Testis (tissue), 3 donors: Measurements from ENCODE around the gene SDHB. TPM values are rescaled to one million over a fixed set of nuclear protein-coding genes. Genes with fewer than 3 reads are reported as not detected.

ENCODE experiments used
- DNase-seq: peaks from one replicate; pipeline ENCODE4 v3.0.0-alpha.2; 2019
- H3K27ac ChIP-seq, 2 donors: fragments of 200-600 bp; sonication (generic); one replicate each; pipeline ENCODE4 v1.5.1; 2019
- H3K27me3 ChIP-seq: fragments of 200-600 bp; sonication (generic); one replicate; pipeline ENCODE4 v1.5.1; 2019
- H3K36me3 ChIP-seq: fragments of 200-600 bp; sonication (generic); one replicate; pipeline ENCODE4 v1.5.1; 2017; ENCODE audit warnings: low read depth; ENCODE audit errors: missing control alignments
- H3K4me1 ChIP-seq: fragments of 200-600 bp; sonication (generic); one replicate; pipeline ENCODE4 v1.5.1; 2019
- H3K4me3 ChIP-seq, 2 donors: fragments of 200-600 bp; sonication (generic); one replicate each; pipeline ENCODE4 v1.5.1; 2017 to 2019
- H3K9me3 ChIP-seq: fragments of 200-600 bp; sonication (generic); one replicate; pipeline ENCODE4 v1.5.1; 2017
- CTCF ChIP-seq, 3 experiments: fragments of 450-650 bp in 2 of 3; fragments of 200-600 bp in 1 of 3; sonication (generic) in 1 of 3; IDR thresholded peaks; one replicate each; pipeline ENCODE4 v1.5.1; 2016 to 2019; ENCODE audit warnings: antibody characterized with exemption in 3 of 3, mild to moderate bottlenecking in 2 of 3, moderate library complexity in 1 of 3
- POLR2A ChIP-seq: fragments of 450-650 bp; IDR thresholded peaks from one replicate; pipeline ENCODE4 v1.6.1; 2017; ENCODE audit warnings: antibody characterized with exemption, mild to moderate bottlenecking, moderate library complexity
- WGBS, 2 donors: methylation state at CpG; one replicate each; pipeline ENCODE4 v1.1.5; 2018; 5-methylcytosine and 5-hydroxymethylcytosine counted together
- intact Hi-C: fragments of 100-400 bp; cut with DNase I; formaldehyde crosslinking; loops from one replicate; pipeline ENCODE4 v1.15.1; 2023; ENCODE audit warnings: low total_unique reads
- polyA plus RNA-seq: library from polyadenylated mRNA; stranded (reverse); fragments of 350-450 nt; fragmentation: Illumina TruSeq; extraction: RNeasy Lipid Tissue Mini Kit (QIAGEN cat#74804); gene quantifications from one replicate; pipeline ENCODE4 v1.2.3, GENCODE V29; 2014; ENCODE audit warnings: low read depth, low replicate concordance; ENCODE audit not compliant: insufficient read depth
- total RNA-seq, 2 donors: library from RNA; depleted of rRNA; stranded (reverse); fragments of >200 nt; gene quantifications; one replicate each; pipeline ENCODE4 v1.2.3, GENCODE V29; 2016

Gene SDHB
- total and polyA plus RNA-seq, 3 donors from 2014 or later: 96.1 to 160 (median 107) TPM

GRCh38 chr1:17021896-17022295, 31.9 kb downstream of the SDHB start:
- Histone ChIP-seq H3K4me1 (no peaks in the 10 kb centered on the region), H3K4me3 (no peak overlapping the region), H3K27me3 (no peaks in the 10 kb centered on the region), H3K27ac (no peak overlapping the region), H3K36me3 (no peaks in the 10 kb centered on the region), H3K9me3 (no peaks in the 10 kb centered on the region)
- TF ChIP-seq CTCF (IDR thresholded peaks at IDR 0.05) (no peak), POLR2A (no peak)
- WGBS, 2 donors: 86 to 88% methylated on average over 10 of the region's 10 CpGs
- intact Hi-C loops: loop anchor here (10.0 kb wide), 1 partner anchor 67 kb away; no protein-coding TSS in a partner anchor
- no peak for DNase-seq

DNA sequence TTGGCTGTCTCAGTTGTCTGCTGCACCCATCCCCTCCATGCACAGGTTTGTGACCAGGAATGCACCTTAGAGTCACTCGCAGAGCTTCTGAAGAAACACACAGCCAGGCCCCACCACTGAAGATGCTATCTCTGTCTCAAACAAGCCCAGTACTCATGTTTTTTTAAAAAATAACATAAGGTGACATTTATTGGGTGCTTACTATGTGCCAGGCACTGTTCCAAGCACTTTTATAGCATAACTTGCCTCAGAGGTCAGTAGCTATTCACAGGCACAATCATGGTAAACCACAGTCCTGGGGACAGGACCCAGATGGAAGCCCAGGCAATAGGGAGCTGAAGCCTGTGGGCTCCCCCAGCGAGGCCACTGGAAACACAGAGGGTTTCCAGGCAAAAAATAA, 33.3 kb downstream of the SDHB start:
- H3K27me3 ChIP-seq: no peaks in the 10 kb centered on the region
- no peaks in the 10 kb centered on the region for H3K9me3 ChIP-seq
- intact Hi-C loops: loop anchor here (10.0 kb wide), 1 partner anchor 66 kb away; no protein-coding TSS in a partner anchor
- H3K27ac ChIP-seq: no peak overlapping the region
- no peak for DNase-seq
- 96 to 100% methylated on average over 2 of the region's 2 CpGs for WGBS, 2 donors
- no peaks in the 10 kb centered on the region for H3K4me1 ChIP-seq
- H3K4me3 ChIP-seq: no peak overlapping the region
- TF ChIP-seq POLR2A: no peak
- TF ChIP-seq CTCF (IDR thresholded peaks at IDR 0.05): no peak
- H3K36me3 ChIP-seq: no peaks in the 10 kb centered on the region

DNA sequence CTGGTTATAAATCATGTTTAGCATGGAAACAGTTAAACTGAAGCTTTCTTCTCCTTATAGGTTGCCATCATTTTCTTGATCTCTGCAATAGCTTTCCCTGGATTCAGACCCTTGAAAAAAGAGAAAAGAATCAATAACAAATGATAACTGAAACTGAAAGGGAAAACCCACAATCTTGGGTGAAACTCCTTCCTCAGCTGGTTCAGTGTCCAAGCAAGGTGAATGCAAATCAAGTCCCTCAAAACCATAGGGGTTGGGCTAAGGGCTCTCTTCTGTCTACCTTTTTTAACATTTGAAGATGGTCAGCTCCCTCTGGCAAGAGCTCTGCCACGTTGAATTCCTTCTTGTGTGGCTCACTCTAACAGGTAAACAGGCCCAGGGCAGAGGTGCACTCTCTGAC, 35.0 kb downstream of the SDHB start:
- H3K4me3 ChIP-seq: no peak overlapping the region
- H3K4me1 ChIP-seq: no peaks in the 10 kb centered on the region
- TF ChIP-seq POLR2A (no peak), CTCF (IDR thresholded peaks at IDR 0.05) (no peak)
- intact Hi-C loops: no loop called here
- no peaks in the 10 kb centered on the region for H3K36me3 ChIP-seq
- WGBS, 2 donors: 33 to 45% methylated on average over 1 of the region's 1 CpG
- H3K9me3 ChIP-seq: no peaks in the 10 kb centered on the region
- no peaks in the 10 kb centered on the region for H3K27me3 ChIP-seq
- no peak for DNase-seq
- H3K27ac ChIP-seq: no peak overlapping the region

DNA sequence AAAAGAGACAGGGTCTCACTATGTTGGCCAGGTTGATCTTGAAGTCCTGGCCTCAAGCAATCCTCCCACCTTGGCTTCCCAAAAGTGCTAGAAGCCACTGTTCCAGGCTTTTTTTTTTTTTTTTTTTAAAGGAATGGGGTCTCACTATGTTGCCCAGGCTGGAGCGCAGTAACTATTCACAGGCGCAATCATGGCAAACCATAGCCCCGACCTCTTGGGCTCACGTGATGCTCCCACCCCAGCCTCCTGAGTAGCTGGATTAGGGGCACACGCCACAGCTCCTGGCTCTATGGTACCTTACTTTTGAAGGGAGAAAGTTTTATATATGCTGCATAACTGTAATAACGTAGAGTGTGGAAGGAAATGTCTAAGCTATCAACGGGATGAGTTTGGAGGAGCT, 36.4 kb downstream of the SDHB start:
- Histone ChIP-seq H3K4me3 (no peak overlapping the region), H3K9me3 (no peaks in the 10 kb centered on the region), H3K27ac (no peak overlapping the region), H3K36me3 (no peaks in the 10 kb centered on the region), H3K4me1 (peaks cover 9% of the 10 kb centered on the region), H3K27me3 (no peaks in the 10 kb centered on the region)
- TF ChIP-seq POLR2A (no peak), CTCF (IDR thresholded peaks at IDR 0.05) (no peak)
- DNase-seq: no peak
- 94 to 95% methylated on average over 7 of the region's 7 CpGs for WGBS, 2 donors
- intact Hi-C loops: no loop called here

DNA sequence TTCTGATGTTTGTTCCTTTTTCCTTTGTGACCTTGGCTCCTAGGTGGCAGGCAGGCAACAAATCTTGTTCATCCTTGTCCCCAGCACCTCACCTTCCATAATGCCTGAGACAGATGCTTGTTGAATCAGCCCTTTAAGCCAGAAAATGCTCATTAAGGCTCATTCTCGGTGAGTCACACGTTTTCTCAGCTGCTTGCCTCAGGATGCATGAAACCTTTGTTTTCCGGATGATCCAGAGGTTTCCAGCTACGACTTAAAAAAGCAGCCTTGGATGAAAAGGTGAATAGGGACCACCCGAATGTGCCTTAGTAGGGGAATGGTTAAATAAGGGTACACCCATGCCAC, 37.5 kb downstream of the SDHB start:
- Histone ChIP-seq H3K4me1 (peaks cover 14% of the 10 kb centered on the region), H3K9me3 (no peaks in the 10 kb centered on the region), H3K36me3 (no peaks in the 10 kb centered on the region), H3K27me3 (no peaks in the 10 kb centered on the region), H3K4me3 (no peak overlapping the region), H3K27ac (peak overlapping the region in 1 of 2 donors; percentile 36)
- intact Hi-C loops: no loop called here
- WGBS, 2 donors: 66 to 67% methylated on average over 5 of the region's 5 CpGs
- no peak for DNase-seq
- no peak for TF ChIP-seq CTCF (IDR thresholded peaks at IDR 0.05)
- no peak for TF ChIP-seq POLR2A
